Islet precursor cell (in vitro differentiated cells): ENCODE measurements around the gene TNFAIP1.

Source experiments
- DNase-seq: peaks from one replicate; pipeline ENCODE4 v3.0.0-alpha.2; 2018

TNFAIP1 gene

GRCh38 chr17:28346746-28347246 is 11.2 kb downstream of the TNFAIP1 start:
- DNase-seq = peak; percentile 74

DNA sequence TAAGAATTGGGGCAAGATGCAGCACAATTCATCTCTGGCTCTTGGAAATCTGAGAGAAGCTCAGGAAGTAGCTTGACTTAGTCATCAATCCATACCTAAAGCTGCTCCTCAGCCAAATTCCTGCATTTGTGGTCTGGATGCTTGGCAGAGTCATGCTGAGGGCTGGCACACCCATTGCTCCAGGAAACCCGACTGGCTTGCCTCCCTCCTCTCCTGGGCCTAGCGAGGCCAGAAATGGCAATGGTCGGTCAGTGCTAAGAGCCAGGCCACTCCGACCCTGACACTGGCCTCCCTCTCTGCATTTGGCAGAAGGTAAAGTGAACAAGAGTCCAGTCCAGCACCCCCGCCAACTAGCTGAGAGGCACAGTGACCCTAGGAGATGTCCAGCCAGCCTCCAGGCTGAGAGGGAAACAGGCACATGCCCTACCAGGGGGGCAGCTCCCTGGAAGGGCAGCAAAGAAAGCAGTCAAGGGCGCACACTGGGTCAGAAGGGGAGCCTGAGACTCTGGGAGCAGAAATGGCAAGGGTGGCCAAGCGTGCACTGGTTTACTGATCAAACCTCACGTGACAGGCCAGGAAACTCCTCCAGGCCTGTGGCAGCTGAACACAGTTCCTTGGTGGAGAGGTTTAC is 11.8 kb downstream of the TNFAIP1 start:
- DNase-seq = peak; percentile 87

DNA sequence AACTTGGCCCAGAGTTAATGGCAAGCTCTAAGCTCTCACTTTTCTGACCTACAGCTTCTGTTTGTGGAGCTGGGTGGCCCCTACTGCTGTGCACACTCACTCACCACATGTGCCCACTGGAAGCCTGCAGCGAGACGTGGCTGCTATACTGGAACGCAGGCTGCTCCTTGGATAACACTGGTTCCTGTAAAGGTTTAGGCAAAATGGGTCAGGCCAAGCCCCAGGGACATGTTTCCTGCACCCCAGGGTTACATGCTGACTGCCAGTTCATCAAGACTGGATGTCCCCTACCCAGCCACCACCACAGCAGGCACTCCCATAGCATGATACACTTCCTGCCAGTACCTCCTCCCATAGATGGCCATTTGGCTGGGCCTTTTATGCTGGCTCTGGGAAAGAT is 13.4 kb downstream of the TNFAIP1 start:
- DNase-seq = peak; percentile 52

DNA sequence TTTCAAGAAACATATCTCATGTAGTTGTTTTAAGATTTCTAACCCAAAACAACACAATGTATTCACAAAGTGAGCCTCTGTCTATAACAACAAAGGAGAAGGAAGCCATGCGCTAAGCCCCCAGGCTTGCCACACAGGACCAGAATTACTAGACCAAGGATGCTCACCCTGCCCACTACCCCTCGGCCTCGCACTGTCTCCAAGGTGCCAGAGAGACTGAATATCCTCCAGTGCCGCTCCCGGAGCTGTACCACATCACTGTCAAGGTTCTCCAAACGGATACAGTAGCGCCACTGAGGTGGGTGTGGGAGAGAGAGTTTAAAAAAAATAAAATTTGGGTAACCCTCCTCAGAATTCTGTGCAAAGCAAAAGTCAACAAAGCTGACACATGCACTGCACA is 14.7 kb downstream of the TNFAIP1 start:
- DNase-seq = no peak

GRCh38 chr17:28357061-28357900 is 21.7 kb downstream of the TNFAIP1 start, which contains the start of gene POLDIP2:
POLDIP2 (minus strand) TSS chr17:28357527; CDS start chr17:28357448, 79 bp downstream.
- peak; percentile 99 for DNase-seq

DNA sequence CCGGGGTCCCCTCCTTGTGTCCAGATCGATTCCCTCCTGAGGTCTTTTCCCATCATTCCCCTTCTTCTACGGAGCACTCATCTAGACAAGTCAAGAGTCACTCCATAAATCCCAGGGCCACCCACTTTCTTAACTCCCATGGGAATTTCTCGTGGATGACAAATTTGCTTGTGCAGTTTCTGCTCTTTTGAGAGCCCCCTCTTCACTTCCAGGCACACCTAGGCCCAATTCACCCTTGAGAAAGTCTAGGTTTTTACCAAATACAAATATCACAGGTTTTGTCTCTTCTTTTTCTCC is 22.3 kb downstream of the TNFAIP1 start:
- no peak for DNase-seq

DNA sequence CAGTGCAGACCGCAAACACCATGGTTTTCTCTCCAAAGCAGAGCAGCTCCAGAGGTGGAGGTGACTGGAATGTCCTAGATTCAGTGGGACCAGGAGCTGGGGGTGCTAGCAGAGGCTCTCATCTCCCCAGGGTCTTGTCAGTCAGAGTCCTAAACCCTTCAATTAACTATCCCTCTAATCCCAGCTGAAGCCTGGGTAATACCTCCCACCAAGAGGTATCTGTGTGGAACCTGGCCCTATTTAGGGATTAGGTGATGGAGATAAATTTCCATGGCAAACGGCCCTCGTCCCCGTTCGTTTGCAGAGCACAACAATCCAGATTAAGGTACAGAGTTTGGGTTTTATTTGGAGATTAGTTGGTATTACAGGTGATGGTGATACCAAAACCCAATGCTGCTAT is 27.6 kb downstream of the TNFAIP1 start:
- no peak for DNase-seq

DNA sequence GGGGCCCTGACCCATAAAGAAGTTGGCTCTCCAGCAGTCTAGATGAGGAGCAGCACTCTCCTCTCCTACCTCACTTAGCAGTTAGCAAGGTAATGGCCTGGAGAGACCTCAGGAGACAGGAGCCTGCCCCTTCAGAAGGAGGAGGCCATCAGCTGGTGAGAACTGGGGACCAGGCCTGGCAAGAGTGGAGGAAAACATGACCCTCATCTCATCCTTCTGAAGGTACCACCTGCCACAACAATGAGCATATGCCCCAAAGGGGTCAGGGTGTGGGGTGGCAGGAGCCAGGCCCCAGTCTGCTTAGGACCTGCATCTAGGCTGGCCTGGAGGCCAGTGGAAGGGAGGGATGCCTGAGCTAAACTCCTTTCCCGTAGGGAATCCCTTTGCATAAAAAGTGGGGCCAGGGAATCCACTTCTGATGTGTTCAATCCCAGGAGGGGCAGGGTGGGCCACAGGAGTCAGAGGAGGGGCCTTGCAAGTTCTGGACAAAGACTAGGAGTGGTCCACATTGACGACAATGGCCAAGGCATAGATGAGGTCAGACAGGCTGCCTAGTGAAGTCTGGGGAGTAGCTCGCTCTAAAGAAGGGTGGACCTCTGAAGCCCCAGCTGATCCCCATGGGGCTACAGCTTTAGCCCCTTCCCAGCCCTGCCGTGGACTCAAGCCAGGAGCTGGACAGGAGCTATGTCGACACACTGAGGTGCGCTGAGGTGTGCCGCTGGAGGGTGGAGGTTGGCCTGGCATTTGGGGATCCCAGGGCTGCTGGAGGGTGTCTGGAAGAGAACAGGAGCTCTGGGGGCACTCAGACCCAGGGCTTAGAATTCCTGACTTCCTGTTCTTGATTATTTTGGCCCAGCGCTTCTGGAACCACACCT is 28.5 kb downstream of the TNFAIP1 start:
- peak; percentile 51 for DNase-seq

DNA sequence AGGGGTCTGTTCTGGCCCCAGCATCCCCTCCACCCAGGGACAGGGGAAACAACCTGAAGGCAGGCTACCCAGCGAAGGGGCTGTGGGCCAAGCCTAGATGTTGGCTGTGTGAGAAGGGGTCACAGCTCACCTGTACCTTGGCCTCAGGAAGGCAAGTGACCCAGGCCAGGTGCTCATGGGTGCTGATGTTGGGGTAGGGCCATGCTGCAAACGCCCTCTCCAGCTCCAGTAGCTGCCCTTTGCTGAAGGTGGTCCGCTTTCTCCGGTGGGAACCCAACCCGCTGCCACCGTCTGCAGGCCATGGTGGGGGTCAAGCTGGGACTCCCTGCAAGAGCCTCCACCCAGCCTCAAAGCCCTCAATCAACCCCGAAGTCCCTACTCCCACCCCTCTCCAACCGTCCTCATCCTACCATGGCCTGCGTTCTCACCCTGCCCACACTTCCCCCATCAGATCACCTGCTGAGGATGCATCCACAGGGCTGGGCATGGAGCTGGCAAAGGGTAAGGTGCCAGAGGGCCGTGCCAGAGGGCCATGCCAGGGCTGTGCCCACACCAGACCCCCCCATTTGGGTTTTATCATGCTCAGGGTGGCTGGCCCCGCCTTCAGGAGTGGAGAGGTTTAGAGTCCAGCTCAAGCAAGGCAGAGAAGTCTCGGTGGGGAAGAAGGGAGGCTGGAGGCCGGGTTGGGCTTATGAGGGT is 29.3 kb downstream of the TNFAIP1 start, which contains the start of gene SEBOX:
SEBOX (minus strand) TSS at position 535 of the 699 bp plus-strand sequence; CDS start at position 487, 48 bp downstream.
- peak; percentile 52 for DNase-seq

- DNase-seq = no peak
Measured at GRCh38 chr17:28365487-28365886, 29.9 kb downstream of the TNFAIP1 start.

GRCh38 chr17:28366605-28367004 is 31.0 kb downstream of the TNFAIP1 start:
- peak; percentile 51 for DNase-seq

DNA sequence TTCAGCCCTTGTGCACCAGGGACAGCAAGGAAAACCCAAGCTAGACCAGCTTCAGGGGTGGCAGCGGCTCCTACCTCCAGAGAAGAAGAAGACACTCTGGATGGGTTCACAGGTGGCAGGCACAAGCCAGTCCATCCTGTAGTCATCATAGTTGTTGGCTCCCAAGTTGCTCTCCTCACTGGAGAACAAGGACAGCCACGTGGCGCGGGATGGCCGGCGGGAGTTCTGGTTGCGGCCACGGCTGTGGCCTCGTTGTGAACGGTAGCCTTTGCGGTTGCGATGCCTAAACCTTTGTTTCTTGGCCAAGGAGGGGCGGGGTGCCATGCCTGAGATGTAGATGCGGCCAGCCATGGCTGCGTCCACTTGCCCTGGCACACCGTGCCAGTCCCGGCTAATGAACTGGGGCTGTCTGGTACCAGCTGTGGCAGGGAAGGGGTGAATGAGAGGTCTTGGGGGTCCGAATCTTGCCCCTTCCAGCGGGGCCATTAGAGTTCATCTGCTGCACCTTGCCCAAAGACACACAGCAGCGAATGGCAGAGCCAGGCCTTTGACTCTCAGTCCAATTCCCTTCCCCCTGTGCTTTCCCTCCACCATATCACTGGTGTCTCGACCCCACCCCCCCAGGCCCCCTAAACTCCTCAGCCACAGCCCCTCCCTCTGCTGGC is 32.2 kb downstream of the TNFAIP1 start:
- peak; percentile 50 for DNase-seq

DNA sequence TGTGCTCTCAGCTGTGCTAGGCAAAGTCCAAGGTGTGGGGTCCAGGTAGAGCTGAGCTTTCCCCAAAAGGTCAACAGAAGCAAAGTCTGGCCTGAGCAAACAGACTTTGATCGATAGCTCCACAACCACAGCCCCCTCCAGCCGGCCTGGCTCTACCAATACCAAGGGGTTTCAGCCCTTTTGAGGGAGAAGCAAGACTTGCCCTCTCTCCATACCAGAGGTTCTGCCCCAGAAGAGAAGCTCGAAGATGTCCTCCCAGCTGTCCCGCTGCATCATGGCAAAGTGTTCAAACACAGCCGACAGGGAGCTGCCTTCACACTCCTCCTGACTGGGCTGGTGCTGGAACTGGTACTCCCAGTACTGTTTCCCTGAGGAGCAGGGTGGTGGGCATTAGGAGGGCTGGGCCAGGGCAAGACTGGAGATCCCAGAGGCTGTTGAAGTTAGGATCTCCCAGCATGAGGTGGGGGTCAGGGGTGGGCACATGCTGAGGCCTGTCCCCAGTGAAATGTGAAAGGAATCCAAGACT is 32.8 kb downstream of the TNFAIP1 start:
- DNase-seq = peak; percentile 54

DNA sequence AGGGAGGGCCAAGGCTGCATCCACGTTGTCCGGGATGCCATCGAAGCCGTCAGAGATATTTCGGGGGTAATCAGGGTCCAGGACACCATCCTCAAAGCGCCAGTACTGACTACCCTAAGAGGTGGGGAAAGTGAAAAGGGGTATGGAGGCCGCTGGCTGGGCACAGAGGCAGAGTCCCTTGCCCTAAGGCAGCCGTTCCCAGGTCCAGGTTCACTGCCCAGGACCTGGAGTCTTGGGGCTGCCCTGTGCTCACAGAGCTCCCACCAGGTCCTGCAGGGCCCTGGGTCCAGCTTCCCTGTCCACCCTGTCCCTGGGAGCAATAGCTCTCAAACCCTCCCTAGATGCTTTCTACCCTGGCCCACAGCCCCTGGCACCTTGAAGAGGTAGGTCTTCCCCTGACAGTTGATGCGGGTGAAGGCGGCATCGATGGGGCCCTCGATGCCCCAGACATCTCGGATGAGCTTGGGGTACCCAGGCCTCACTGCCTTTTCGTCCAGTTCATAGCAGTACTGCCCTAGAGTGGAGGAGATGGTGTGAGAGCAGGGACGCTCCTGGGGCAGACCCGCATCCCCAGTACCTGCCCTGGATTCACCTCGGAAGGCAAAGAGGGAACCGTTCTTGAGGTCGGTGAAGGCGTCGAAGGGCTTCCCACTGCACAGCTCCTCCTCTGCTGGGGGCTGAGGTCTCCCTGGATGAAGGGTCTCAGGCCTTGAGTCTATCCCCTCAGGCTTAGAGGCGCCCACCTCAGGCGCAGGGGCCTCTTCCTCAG is 33.5 kb downstream of the TNFAIP1 start:
- peak; percentile 52 for DNase-seq

- no peak for DNase-seq
Measured at GRCh38 chr17:28369684-28370034, 34.1 kb downstream of the TNFAIP1 start.

- peak; percentile 98 for DNase-seq
Measured at GRCh38 chr17:28370035-28370743, 34.6 kb downstream of the TNFAIP1 start, which contains the start of gene VTN. VTN (minus strand) TSS chr17:28370307; CDS start chr17:28370203, 104 bp downstream.

GRCh38 chr17:28370744-28371103 is 35.2 kb downstream of the TNFAIP1 start:
- no peak for DNase-seq

DNA sequence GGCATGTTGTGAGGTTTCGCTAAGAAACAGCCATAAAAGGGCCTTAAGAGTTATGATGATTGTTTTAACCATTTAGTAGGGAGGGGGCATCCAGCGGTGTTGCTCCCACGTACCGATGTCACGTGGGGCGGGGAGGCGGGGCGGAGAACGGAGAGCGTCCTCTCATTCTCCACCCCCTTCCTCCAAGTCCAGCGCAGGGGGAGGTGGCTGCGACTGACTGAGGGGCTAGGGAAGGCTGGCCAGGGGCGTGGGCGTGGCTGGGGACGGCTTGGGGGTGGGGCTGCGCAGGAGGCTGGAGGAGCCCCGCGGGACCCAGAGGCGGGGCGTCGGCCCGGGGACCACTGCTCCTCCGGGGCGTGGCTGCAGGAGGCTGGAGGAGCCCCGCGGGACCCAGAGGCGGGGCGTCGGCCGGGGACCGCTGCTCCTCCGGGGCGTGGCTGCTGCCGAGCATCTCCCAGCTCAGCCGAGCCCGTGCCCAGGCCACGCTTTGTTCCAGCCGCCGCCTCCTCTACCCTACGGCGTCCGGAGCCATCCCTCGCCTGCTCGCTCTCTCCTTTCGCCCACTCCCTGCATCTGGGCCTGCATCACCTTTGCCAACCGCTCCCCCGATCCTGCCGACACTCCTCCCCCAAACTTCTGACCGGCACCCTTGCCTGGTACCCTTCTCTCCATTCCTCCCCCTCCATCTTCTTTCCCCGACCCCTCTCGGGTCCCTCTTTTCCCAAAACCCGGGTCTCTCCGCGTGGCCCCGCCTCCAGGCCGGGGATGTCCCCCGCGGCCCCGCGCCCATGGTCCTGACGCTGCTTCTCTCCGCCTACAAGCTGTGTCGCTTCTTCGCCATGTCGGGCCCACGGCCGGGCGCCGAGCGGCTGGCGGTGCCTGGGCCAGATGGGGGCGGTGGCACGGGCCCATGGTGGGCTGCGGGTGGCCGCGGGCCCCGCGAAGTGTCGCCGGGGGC is 36.0 kb downstream of the TNFAIP1 start, which contains the start of gene SARM1:
SARM1 (plus strand) TSS at position 450 of the 958 bp plus-strand sequence; CDS start at position 789, 339 bp downstream.
- DNase-seq = peak; percentile 99
